Measurements from ENCODE around the gene ERFL. TPM values are rescaled to one million over a fixed set of nuclear protein-coding genes. Genes with fewer than 3 reads are reported as not detected.

ERFL gene
- total and polyA plus RNA-seq, 2 of the 8 experiments (the other 6 are each of a cell fraction or from before 2014, with no cell fraction given), result 0.12 TPM; not detected in 1

DNA sequence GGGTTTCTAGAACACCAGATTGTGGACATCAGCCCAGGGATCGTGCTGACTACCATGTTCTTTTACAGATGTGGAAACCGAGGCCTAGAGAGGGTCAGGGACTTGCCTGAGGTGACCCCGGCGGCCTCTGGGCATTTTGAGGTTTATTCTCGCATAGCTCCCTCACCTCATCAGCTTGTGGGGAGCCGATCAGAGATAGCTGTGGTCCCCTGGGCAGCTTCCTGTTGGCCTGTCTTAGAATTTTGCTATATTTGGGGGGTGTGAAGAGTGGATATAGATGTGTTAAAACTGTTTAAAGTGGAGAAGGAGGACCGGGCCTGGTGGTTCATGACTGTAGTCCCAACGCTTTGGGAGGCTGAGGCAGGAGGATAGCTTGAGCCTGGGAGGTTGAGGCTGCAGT, 38.4 kb downstream of the ERFL start:
- Histone ChIP-seq H3K14ac (ENCODE audit: insufficient read length) (no peak overlapping the region), H2BK5ac (ENCODE audit: low read depth, low read length) (no peak overlapping the region), H2AK5ac (ENCODE audit: low read depth, low read length) (no peak overlapping the region), H3K36me3 (ENCODE audit: control insufficient read depth in 2 of 4, insufficient read depth in 4 of 4, low read length in 3 of 4) (peaks cover 0 to 2% (median 0%) of the 10 kb centered on the region in 4 experiments; a peak in 3 of 8 replicates), H2BK20ac (ENCODE audit: low read length) (no peak overlapping the region), H3K9me3 (ENCODE audit: insufficient read depth in 2 of 2, low read depth in 1 of 2, low read length in 1 of 2) (no peaks in the 10 kb centered on the region), H2BK12ac (ENCODE audit: low read depth, low read length) (no peak overlapping the region), H3K27ac (ENCODE audit: low read depth, low read length) (no peak overlapping the region), H2BK120ac (replicated peaks; ENCODE audit: low read depth, low read length) (no peak overlapping the region), H3K4ac (replicated peaks; ENCODE audit: insufficient read length, low read depth, low read length) (no peak overlapping the region), H4K91ac (replicated peaks; ENCODE audit: insufficient read length, low read length) (no peak overlapping the region), H4K20me1 (replicated peaks in 1 of 2; ENCODE audit: control insufficient read depth in 1 of 2, insufficient read depth in 2 of 2, low read length in 2 of 2) (peaks cover 3 to 6% of the 10 kb centered on the region in 2 experiments), H2BK15ac (ENCODE audit: low read length) (no peak overlapping the region), H3K4me2 (ENCODE audit: insufficient read depth in 1 of 2, low read depth in 2 of 2, low read length in 2 of 2) (no peak overlapping the region), H3K18ac (ENCODE audit: extremely low read depth, low read length) (no peak overlapping the region), H3K56ac (replicated peaks; ENCODE audit: insufficient read length, low read depth, low read length) (no peak overlapping the region), H3K27me3 (replicated peaks in 1 of 4; ENCODE audit: control insufficient read depth in 3 of 4, extremely low read depth in 1 of 4, insufficient read depth in 3 of 4, low read length in 3 of 4) (no peaks in the 10 kb centered on the region), H3K23me2 (ENCODE audit: low read depth, low read length) (no peaks in the 10 kb centered on the region), H3K79me2 (ENCODE audit: control insufficient read depth in 1 of 2, insufficient read depth in 2 of 2, low read length in 2 of 2) (peaks cover 0 to under 1% of the 10 kb centered on the region in 2 experiments; a peak in 1 of 4 replicates), H2AFZ (ENCODE audit: low read length) (no peak overlapping the region), H3K4me3 (ENCODE audit: extremely low read depth in 1 of 4, insufficient read depth in 2 of 4, low read depth in 3 of 4, low read length in 4 of 4) (no peak overlapping the region), H3K9ac (replicated peaks in 1 of 4; ENCODE audit: extremely low read depth in 1 of 4, low read depth in 3 of 4, low read length in 3 of 4) (no peak overlapping the region), H3K4me1 (replicated peaks in 1 of 4; ENCODE audit: control insufficient read depth in 3 of 4, insufficient read depth in 4 of 4, low read length in 3 of 4) (peaks cover 3 to 16% (median 12%) of the 10 kb centered on the region in 4 experiments), H4K5ac (ENCODE audit: insufficient read length, low read depth, low read length) (no peak overlapping the region), H4K8ac (ENCODE audit: extremely low read depth, insufficient read depth, low read length) (no peak overlapping the region), H3K23ac (ENCODE audit: insufficient read length) (no peak overlapping the region), H3K79me1 (ENCODE audit: low read depth, low read length) (peaks cover 2% of the 10 kb centered on the region; the same call in 1 of the 2 replicates)
- CTCF ChIA-PET (ENCODE audit: partially characterized antibody), result interaction anchor here (1.1 to 2.3 kb wide), 7 partner anchors 9 to 48 kb away, joined by 3 to 9 read pairs (median 5); no protein-coding TSS in a partner anchor
- DNase-seq (ENCODE audit: low read depth in 1 of 2, low spot score in 2 of 2) (no peak), FAIRE-seq (no peak)
- POLR2A ChIA-PET (ENCODE audit: partially characterized antibody), result interaction anchor here (1.1 to 13.9 kb wide), 4 partner anchors 8 to 29 kb away, joined by 4 to 298 read pairs (median 8); partner anchors contain the start of gene RPS19
- no peak for TF ChIP-seq FOSL1 (IDR thresholded peaks at IDR 0.05; ENCODE audit: insufficient read depth, low read depth, low read length)
- TF ChIP-seq CBX5 (IDR thresholded peaks at IDR 0.05; ENCODE audit: low read depth, low read length), result no peak
- no peak for TF ChIP-seq BRCA1 (IDR thresholded peaks at IDR 0.05; ENCODE audit: low read depth, low read length)
- no peak for TF ChIP-seq CBX8 (IDR thresholded peaks at IDR 0.05; ENCODE audit: borderline replicate concordance, low read depth, low read length)
- TF ChIP-seq ZNF274 (IDR thresholded peaks at IDR 0.05; ENCODE audit: borderline replicate concordance, extremely low read depth, low read length), result no peak
- no peak for TF ChIP-seq KDM5A (IDR thresholded peaks at IDR 0.05; ENCODE audit: low read length)
- WGBS, 2 experiments (ENCODE audit: extremely low coverage in 1 of 2, insufficient coverage in 1 of 2, insufficient read length in 1 of 2, insufficient replicate concordance in 2 of 2, low coverage in 1 of 2, low lambda C conversion rate in 2 of 2, missing lambda C conversion rate in 1 of 2), result 94% methylated on average over 8 of the region's 8 CpGs; no CpG with 5 or more reads in 1 of the 2 experiments

All from H1 (cell line).